DLD1 (cell line): ENCODE measurements around the gene SOX8.
"Not testable (repeated sequence)": the region's sequence is repeated elsewhere in the genome, so short reads cannot be mapped to it uniquely, and the experiment has no call there.

Source experiments
- in situ Hi-C: cut with HindIII; loops from 2 replicates; pipeline ENCODE4 v1.10.0; 2017; ENCODE audit warnings: low sequenced_read_pairs

Gene SOX8

GRCh38 chr16:981695-982144 is at the start of gene SOX8:
TSS of gene SOX8 (plus strand) at chr16:981770. CDS start at chr16:981923, 153 bp downstream.
- in situ Hi-C loops = loop anchor here (25.0 kb wide), 1 partner anchor 156 kb away; no protein-coding TSS in a partner anchor

GRCh38 chr16:932831-933330 is 48.7 kb upstream of the SOX8 start:
- in situ Hi-C loops = no loop called here

GRCh38 chr16:933581-933980 is 48.0 kb upstream of the SOX8 start:
- in situ Hi-C loops = no loop called here

- in situ Hi-C loops = no loop called here
Observed at GRCh38 chr16:934178-934577, 47.4 kb upstream of the SOX8 start.

- in situ Hi-C loops = no loop called here
Observed at GRCh38 chr16:935684-936083, 45.9 kb upstream of the SOX8 start.

- in situ Hi-C loops = no loop called here
Observed at GRCh38 chr16:937311-937710, 44.3 kb upstream of the SOX8 start.

- in situ Hi-C loops = no loop called here
Observed at GRCh38 chr16:937723-938122, 43.8 kb upstream of the SOX8 start.

- in situ Hi-C loops = no loop called here
Observed at GRCh38 chr16:938136-938535, 43.4 kb upstream of the SOX8 start.

- in situ Hi-C loops = no loop called here
Observed at GRCh38 chr16:938752-939151, 42.8 kb upstream of the SOX8 start.

- in situ Hi-C loops = no loop called here
Observed at GRCh38 chr16:939311-939710, 42.3 kb upstream of the SOX8 start.

GRCh38 chr16:939941-940340 is 41.6 kb upstream of the SOX8 start:
- in situ Hi-C loops = no loop called here

- in situ Hi-C loops = no loop called here
Observed at GRCh38 chr16:942436-943060, 39.0 kb upstream of the SOX8 start.

- in situ Hi-C loops = no loop called here
Observed at GRCh38 chr16:943971-944370, 37.6 kb upstream of the SOX8 start.

GRCh38 chr16:945271-946047 is 36.1 kb upstream of the SOX8 start:
- in situ Hi-C loops = no loop called here

- in situ Hi-C loops = no loop called here
Observed at GRCh38 chr16:946048-946395, 35.5 kb upstream of the SOX8 start.

GRCh38 chr16:947255-947921 is 34.2 kb upstream of the SOX8 start:
- in situ Hi-C loops = no loop called here

GRCh38 chr16:947922-948303 is 33.7 kb upstream of the SOX8 start:
- in situ Hi-C loops = not testable (repeated sequence)

- in situ Hi-C loops = not testable (repeated sequence)
Observed at GRCh38 chr16:948767-949166, 32.8 kb upstream of the SOX8 start.

- in situ Hi-C loops = not testable (repeated sequence)
Observed at GRCh38 chr16:950733-951573, 30.6 kb upstream of the SOX8 start.

- in situ Hi-C loops = no loop called here
Observed at GRCh38 chr16:951660-952301, 29.8 kb upstream of the SOX8 start.
